HG03095 (cell line): ENCODE measurements around the gene DGKE.

Source experiments
- ATAC-seq: cut with Tn5 transposase; IDR thresholded peaks from one replicate; pipeline ENCODE4 v1.9.1; 2021; ENCODE audit warnings: moderate library complexity; ENCODE audit not compliant: unreplicated experiment

Gene DGKE

DNA sequence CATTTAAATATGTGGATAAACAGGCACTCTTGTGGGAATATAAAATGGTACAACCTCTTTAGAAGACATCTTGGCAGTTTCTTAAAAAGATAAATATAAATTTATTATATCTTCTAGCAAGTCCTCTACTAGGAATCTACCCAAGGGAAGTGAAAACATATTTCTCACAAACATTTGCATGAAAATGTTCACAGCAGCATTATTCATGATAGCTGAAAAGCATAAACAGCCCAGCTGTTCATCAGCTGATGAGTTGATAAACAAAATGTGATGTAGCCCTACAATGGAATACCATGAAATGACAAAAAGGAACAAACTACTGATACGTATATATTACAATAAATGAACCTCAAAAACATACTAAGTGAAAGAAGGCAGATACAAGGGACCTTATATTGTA lies 12.0 kb downstream of the DGKE start:
- ATAC-seq = no peak

DNA sequence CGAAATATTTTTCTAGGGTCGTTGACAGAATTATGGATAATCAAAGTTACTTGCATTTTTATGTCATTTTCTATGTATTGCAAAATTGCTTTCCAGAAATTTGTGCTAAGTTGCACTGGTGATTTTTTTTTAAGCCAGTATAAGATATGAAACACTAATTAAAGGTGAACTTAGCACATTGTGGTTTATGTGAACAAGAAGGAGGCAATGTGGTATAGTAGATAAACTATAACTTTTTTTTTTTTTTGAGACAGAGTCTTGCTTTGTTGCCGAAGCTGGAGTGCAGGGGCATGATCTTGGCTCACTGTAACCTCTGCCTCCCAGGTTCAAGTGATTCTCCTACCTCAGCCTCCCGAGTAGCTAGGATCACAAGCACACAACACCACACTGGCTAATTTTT lies 13.2 kb downstream of the DGKE start:
- no peak for ATAC-seq

DNA sequence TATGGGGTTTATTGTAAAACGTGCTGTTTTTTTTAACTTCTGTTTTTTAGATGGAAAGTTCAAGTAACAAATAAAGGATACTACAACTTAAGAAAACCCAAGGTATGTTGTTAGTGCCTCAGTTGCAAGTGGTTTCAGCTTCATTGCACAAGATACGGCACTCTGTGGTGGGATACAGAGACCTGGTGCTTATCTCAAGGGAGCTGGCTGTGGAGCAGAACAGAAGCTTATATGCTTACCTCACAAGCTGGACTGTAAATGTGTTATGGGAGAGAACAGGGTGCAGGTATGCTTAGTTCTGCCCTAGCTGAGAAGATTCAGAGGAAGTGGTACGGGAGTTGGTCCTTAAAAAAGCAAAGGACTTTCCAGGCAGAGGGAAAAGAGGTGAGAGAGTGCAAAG lies 15.2 kb downstream of the DGKE start:
- ATAC-seq = no peak

DNA sequence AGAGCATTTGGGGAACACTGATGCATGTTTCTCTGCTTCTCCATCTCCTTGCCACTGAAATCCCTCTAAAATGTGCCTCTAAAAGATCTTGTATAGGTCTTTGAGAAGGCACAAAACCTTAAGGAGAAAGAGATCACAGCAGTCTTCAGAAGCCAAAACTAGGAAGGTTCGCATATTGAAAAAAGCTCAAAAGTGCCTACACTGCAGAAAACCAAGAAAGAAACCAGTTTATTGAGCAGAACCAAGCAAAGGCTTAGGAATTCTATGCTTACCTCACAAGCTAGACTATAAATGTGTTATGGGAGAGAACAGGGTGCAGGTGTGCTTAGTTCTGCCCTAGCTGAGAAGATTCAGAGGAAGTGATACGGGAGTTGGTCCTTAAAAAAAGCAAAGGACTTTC lies 16.6 kb downstream of the DGKE start:
- peak; percentile 19 for ATAC-seq

DNA sequence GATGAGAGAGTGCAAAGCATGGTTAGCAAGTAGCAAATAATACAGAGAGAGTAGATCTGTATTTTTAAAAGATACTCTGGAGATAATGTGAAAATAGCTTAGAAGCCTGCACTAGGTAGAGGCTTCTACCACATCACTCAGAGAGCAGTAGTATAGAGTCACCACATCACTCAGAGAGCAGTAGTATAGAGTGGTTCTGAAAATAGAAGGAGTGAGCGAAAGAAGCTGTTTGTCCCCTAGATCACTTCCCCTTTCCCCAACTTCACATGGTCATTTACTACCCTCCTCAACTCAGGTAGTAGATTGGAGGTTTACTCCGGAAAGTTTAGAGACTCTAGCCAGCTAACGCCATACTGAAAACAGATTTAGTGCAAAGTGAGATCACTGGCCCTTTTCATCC lies 17.1 kb downstream of the DGKE start:
- ATAC-seq = peak; percentile 81

GRCh38 chr17:56861899-56862298 lies 27.9 kb downstream of the DGKE start:
- no peak for ATAC-seq

GRCh38 chr17:56863974-56864373 lies 30.0 kb downstream of the DGKE start:
- no peak for ATAC-seq

DNA sequence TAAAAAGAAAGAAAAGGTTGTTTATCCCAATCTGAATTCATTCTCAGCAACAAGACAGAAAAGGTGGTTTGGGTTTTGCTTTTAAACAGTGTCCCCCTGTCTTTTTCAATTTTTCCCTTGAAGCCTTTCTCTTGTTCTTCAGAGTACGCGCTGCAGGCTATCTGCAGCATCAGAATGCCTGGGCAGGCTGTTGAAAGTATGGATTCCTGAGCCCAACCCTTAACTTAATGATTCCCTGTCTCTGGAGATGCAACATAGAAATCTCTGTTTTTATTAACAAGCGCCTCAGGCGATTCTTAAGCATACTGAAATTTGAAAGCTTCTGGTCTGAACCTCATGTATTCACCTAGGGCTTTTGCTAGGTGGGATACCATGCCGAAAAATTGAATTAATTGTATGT lies 32.1 kb downstream of the DGKE start:
- no peak for ATAC-seq

DNA sequence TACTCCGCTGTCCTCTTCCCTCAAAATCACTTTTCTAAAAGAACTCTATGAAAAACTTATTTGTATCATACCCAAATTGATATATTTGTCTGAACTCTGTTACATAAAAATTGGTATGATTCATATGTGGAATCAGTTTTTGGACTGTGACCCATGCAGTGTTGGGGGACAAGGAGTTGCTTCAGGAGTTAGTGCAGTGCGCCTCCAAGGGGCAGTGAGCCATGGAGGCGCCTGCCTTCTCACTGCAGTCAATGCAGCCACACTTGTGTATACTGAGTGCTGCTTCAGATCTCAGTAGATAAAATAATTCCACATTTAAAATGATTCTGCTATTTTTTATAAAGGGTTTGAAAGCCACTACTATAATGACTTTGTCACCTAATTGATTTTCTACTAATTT lies 32.5 kb downstream of the DGKE start:
- ATAC-seq = no peak

DNA sequence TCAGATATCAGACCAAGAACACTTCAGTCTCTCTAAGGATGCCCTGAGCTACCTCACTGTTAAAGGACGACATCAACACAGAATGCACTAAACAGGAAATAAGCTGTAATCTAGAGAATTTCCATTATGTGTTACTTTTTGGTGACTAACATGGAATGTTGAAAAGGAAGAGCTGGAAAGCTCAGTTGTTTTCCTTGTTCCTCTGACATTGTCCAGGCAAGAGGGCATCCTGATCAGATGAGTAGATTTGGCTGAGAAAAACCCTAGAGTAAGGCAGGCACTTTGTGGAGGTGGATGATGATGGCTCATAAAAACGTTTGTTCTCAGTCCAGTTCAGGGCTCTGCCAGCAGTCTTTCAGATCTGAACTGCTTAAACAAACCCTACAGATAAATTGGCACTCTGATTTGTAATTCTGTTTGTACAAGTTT lies 34.0 kb downstream of the DGKE start:
- no peak for ATAC-seq

GRCh38 chr17:56868716-56869115 lies 34.8 kb downstream of the DGKE start:
- no peak for ATAC-seq

DNA sequence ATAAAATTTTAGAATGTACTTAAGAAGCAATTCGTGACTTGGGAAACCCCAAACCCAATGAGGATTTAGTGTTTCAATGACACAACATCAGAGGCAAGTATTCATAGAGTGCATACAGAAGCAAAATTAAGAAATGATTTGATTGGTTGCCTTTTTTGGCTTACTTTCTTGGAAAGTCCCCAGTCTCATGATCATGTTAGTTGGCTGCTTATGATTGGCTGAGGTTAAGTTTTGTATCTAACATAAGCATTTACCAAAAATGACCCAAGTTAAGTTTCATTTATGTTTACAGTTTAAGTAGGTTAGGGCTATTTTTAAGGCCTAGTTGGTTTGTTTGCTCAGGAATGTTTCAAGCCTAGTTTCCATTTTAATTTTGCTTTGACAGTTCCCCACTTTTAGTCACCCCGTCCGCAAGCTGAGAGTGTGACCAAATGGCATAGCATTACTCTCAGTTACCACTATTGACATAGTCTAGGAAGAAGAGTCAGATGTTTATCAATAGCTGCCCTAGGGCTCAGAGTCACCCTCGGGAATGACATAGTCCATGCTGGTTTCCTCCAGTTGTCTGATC lies 36.2 kb downstream of the DGKE start:
- peak; percentile 72 for ATAC-seq

- no peak for ATAC-seq
Observed at GRCh38 chr17:56876766-56877179, 42.8 kb downstream of the DGKE start.

DNA sequence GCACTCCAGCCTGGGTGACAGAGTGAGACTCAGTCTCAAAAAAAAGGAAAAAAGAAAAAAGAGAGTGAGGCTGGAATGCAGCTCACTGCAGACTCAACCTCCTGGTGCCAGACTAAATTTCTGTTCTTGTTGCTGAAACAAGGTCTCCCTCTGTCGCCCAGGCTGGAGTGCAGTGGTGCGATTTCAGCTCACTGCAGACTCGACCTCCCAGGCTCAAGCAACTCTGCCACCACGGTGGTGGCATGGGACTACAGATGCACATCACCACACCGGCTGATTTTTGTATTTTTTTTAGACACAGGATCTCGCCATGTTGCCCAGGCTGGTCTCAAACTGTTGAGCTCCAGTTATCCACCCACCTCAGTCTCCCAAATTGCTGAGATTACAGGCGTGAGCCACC lies 45.3 kb downstream of the DGKE start:
- no peak for ATAC-seq

- no peak for ATAC-seq
Observed at GRCh38 chr17:56880133-56880532, 46.2 kb downstream of the DGKE start.

GRCh38 chr17:56880571-56880970 lies 46.6 kb downstream of the DGKE start:
- no peak for ATAC-seq

DNA sequence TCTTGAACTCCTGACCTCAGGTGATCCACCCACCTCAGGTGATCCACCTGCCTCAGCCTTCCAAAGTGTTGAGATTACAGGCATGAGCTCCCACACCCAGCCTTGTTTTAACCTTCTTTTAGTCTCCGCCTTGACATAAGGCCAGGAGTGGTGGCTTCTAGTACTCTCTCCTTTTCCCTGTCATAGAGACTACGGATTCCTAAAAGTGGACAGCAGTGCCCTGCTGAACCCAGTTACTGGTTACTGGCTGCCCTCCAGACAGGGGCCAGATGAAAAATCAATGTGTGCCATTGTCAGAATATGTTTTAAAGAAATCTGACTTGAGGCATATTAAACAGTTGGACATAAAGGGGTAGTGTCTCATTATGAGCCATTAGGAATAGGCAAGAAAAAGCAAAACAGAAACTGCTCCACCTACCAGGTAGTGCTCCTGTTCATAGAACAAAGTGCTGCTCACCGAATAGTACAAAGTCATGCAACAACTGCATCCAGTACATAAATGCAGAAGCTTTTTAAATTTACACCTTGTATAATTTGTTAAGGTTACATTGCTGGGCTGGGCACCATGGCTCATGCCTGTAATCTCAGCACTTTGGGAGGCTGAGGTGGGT lies 47.8 kb downstream of the DGKE start:
- no peak for ATAC-seq

- ATAC-seq = no peak
Observed at GRCh38 chr17:56883616-56884015, 49.7 kb downstream of the DGKE start.

DNA sequence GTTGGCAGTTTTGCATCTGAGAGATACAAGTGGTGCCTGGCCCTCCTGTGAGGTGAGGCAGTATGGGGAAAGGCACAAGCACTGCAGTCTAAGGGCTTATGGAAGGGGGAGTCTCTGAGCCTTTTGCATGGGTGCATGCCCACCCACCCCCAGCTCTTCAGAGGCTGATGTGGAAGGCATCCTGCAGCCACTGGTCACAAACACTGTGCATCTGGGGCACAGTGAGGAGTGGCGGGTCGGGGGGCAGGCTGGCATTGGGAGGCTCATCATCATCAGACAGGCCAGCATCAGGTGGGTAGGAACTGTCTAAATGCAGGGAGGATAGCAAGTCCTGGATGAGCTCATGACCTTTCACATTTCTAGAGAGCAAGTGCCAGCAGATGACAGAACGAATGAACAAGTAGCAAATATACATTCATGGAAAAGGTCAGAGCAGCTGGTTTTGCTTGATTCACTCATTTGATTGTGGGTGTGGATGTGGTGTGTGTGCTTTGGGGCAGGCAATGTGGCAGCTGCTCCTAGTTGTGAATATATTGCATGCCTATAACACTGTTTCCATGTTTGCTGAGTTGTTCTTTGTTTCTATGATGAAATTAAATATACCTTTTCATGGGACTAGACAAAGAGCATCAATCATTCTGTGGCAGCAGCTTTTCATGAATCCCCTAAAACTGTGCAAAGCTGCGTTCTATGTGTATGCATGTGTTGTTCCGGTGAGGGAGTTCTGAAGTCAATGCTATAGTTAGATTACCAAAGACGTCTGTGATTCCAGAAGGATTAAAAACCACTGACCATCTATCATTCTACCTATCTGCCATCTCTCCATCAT lies 50.7 kb downstream of the DGKE start:
- no peak for ATAC-seq

DNA sequence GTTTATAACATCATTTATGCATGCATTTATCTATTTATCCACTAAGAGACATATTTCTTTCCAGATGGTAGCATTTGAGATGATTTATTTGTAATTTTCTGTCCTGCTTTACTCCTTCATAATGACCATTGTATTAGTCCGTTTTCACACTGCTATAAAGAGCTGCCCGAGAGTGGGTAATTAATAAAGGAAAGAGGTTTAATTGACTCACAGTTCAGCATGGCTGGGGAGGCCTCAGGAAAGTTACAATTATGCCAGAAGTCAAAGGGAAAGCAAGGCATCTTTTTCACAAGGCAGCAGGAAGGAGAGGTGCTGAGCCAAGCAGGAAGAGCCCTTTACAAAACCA lies 51.3 kb downstream of the DGKE start:
- no peak for ATAC-seq

GRCh38 chr17:56886288-56886731 lies 52.4 kb downstream of the DGKE start:
- no peak for ATAC-seq

DNA sequence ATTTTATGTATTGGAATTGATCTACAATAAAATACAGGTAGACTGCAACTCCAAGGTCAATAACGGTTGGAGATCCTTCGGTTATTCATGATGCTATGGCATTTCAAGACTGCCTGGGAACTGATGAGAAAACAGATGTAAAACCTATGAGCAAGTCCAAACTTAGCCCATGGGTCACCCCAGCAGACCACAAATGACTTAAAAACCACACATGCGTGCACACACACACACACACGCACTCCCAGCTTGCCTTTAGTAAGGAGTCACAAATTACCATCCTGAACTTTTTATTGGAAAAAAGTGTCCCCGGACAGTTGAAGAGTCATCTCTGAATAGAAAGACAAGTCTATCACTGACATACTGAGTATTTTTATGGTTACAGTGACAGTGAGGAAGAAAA lies 53.2 kb downstream of the DGKE start:
- ATAC-seq = no peak
